Heart right ventricle (tissue), 16 donors: ENCODE results near the gene PNLIPRP1. TPM values are rescaled to one million over a fixed set of nuclear protein-coding genes. Genes with fewer than 3 reads are reported as not detected.

Experiments
- ATAC-seq, 8 donors: fragments of 200-7000 bp; cut with Tn5 transposase; one replicate each; pipeline ENCODE4 v1.9.1; 2020; ENCODE audit warnings: mild to moderate bottlenecking in 8 of 8, moderate library complexity in 8 of 8, moderate number of reproducible peaks in 1 of 8
- DNase-seq, 2 donors: peaks; one replicate each; pipeline ENCODE4 v3.0.0-alpha.2; 2020
- H3K27ac ChIP-seq, 10 donors: fragments of 200-600 bp; sonication (generic) in 2 of 10; one replicate each; pipeline versions ENCODE4 v1.5.0 to v1.8.0; 2020 to 2022; ENCODE audit warnings: mild to moderate bottlenecking in 3 of 10
- H3K27me3 ChIP-seq, 7 donors: fragments of 200-600 bp; one replicate each; pipeline ENCODE4 v1.8.0; 2021 to 2022; ENCODE audit warnings: mild to moderate bottlenecking in 2 of 7
- H3K36me3 ChIP-seq, 9 donors: fragments of 200-600 bp; sonication (generic) in 1 of 9; one replicate each; pipeline versions ENCODE4 v1.5.0 to v1.8.0; 2020 to 2022; ENCODE audit warnings: mild to moderate bottlenecking in 2 of 9
- H3K4me1 ChIP-seq, 9 donors: fragments of 200-600 bp; sonication (generic) in 1 of 9; one replicate each; pipeline versions ENCODE4 v1.5.0 to v1.8.0; 2020 to 2022; ENCODE audit warnings: mild to moderate bottlenecking in 4 of 9
- H3K4me3 ChIP-seq, 10 donors: fragments of 200-600 bp; sonication (generic) in 2 of 10; one replicate each; pipeline versions ENCODE4 v1.5.0 to v1.8.0; 2020 to 2022; ENCODE audit warnings: mild to moderate bottlenecking in 7 of 10, moderate library complexity in 2 of 10
- H3K9me3 ChIP-seq, 11 donors: fragments of 200-600 bp in 10 of 11; sonication (generic) in 2 of 11; one replicate each; pipeline versions ENCODE4 v1.5.0 to v1.8.0; 2013 to 2022; ENCODE audit warnings: mild to moderate bottlenecking in 2 of 11, control low read depth in 1 of 11, moderate library complexity in 1 of 11
- WGBS, 2 donors: extraction: QIAGEN DNeasy Blood & Tissue Kit; methylation state at CpG; one replicate each; pipeline ENCODE4 v1.1.7; 2013; ENCODE audit warnings: inconsistent platforms in 1 of 2; 5-methylcytosine and 5-hydroxymethylcytosine counted together
- intact Hi-C, 10 donors: fragments of 100-400 bp; cut with DNase I; formaldehyde crosslinking; loops; one replicate each; pipeline versions ENCODE4 v1.11.1 to v1.14.2; 2022
- polyA plus RNA-seq, 2 donors: library from polyadenylated mRNA; stranded (reverse); fragments of 200-250 nt; gene quantifications; one replicate each; pipeline ENCODE4 v1.2.3, GENCODE V29; 2013
- total RNA-seq, 10 donors: library from RNA; stranded (reverse); fragmentation: NEBNext Ultra II Directional in 3 of 10; extraction: Animal tissue kit (Norgen Biotek cat#: 25700) in 3 of 10; gene quantifications; one replicate each; pipeline versions ENCODE4 v1.2.1 to v1.2.4, GENCODE V29; 2021 to 2023
- TF ChIP-seq, protein P1 (sequence below), 9 donors: fragments of 200-600 bp; sonication (generic) in 2 of 9; IDR thresholded peaks; one replicate each; pipeline versions ENCODE4 v1.5.0 to v1.8.0; 2021 to 2022; ENCODE audit warnings: antibody characterized with exemption in 9 of 9, mild to moderate bottlenecking in 5 of 9, moderate library complexity in 1 of 9
- donor health status: Arrhythmogenic right ventricular cardiomyopathy.
- donor health status: ischemic (EF 13 %, LVEDD 7.1; RV severe dilation, severe dysfunction).
- donor health status: healthy with polysubstance abuse.
- donor health status: DM: no; HTN: yes; CAD: no.
- donor health status: DM: no; HTN: no; CAD: no.
- donor health status: ischemic (EF 25% LVEDD 6.9; RV normal size, moderate dysfunction).
- donor health status: ischemic (EF 25% LVEDD 5.7; RV mildly dilated, moderate dysfunction).
- donor health status: healthy.
- donor health status: DM: yes; HTN: yes; CAD: no.
- donor health status: Ischemic cardiomyopathy.
- donor health status: ischemic (EF 35%, LVEDD 5.7; RV mildly dilated, moderate dysfunction).
- donor health status: nonischemic (EF 11% LVEDD 7.7; RV severe dilation, severe dysfunction).
- donor health status: DM: yes; HTN: yes; CAD: no.
- donor health status: PGD.
- donor health status: ischemic (EF 29% LVEDD 5.4; RV normal size, mild dysfunction).
- donor health status: nonischemic (EF 23%, LVEDD 6.1; RV moderate dilation, normal function).

Gene PNLIPRP1
- total and polyA plus RNA-seq, 12 donors = 0.16 to 1.2 (median 0.64) TPM; not detected in 4

DNA sequence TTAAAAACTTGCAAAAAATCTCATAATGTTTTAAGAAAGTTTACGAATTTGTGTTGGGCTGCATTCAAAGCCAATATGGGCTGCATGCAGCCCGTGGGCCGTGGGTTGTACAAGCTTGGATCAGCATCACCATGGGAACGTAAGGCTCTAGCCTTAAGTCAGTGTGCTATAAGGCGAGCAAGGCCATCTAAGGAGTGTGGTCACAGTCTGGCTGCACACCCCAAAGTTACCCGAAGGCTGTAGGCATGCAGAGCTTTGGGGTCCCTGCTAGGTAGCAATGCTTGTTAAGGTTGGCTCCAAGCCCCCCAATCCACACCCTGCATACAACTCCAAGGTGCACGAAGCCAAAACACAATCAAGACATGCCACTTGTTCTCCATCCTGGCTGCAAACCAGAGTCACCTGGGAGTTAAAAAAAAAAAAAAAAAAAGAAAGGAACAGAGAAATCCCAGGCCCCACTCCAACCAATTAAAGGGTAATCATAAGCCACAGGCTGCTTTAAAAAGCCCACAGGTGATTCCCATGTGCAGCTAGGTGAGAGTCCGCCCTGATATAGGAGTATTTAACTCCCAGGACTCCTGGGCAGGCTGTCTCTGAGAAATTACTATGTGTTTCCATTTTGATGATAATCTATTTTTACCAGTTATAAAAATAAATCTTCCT is 21.5 kb downstream of the PNLIPRP1 start:
- Histone ChIP-seq H3K27me3 (peaks cover 0 to 36% (median 26%) of the 10 kb centered on the region in 7 donors), H3K9me3 (no peaks in the 10 kb centered on the region), H3K27ac (no peak overlapping the region), H3K4me1 (peaks cover 0 to 8% (median 0%) of the 10 kb centered on the region in 9 donors), H3K4me3 (no peak overlapping the region), H3K36me3 (no peaks in the 10 kb centered on the region)
- ATAC-seq (no peak), DNase-seq (no peak)
- 91% methylated on average over 8 of the region's 8 CpGs for WGBS, 2 donors
- TF ChIP-seq, protein P1, sequence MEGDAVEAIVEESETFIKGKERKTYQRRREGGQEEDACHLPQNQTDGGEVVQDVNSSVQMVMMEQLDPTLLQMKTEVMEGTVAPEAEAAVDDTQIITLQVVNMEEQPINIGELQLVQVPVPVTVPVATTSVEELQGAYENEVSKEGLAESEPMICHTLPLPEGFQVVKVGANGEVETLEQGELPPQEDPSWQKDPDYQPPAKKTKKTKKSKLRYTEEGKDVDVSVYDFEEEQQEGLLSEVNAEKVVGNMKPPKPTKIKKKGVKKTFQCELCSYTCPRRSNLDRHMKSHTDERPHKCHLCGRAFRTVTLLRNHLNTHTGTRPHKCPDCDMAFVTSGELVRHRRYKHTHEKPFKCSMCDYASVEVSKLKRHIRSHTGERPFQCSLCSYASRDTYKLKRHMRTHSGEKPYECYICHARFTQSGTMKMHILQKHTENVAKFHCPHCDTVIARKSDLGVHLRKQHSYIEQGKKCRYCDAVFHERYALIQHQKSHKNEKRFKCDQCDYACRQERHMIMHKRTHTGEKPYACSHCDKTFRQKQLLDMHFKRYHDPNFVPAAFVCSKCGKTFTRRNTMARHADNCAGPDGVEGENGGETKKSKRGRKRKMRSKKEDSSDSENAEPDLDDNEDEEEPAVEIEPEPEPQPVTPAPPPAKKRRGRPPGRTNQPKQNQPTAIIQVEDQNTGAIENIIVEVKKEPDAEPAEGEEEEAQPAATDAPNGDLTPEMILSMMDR (IDR thresholded peaks at IDR 0.05) = no peak
- intact Hi-C loops = no loop called here

DNA sequence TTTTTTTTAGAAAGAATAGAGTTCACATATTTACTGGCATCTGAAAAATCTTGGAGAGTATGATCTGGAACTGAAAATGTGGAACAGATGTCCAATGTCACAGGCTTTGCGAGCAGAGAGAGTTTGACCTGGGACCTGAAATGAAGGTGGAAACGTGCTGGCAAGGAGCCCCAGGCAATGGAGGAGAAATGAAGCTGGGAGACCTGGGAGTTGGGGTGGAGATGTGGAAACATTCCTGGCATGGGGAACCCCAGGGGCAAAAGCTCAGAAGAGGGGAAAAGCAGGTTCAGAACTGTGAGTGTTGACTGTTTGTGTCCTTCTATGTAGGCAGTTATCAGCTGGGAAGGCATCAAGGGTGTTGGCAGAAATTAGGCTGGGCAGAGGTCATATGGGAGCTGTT is 22.7 kb downstream of the PNLIPRP1 start:
- intact Hi-C loops = no loop called here
- no peaks in the 10 kb centered on the region for H3K36me3 ChIP-seq

DNA sequence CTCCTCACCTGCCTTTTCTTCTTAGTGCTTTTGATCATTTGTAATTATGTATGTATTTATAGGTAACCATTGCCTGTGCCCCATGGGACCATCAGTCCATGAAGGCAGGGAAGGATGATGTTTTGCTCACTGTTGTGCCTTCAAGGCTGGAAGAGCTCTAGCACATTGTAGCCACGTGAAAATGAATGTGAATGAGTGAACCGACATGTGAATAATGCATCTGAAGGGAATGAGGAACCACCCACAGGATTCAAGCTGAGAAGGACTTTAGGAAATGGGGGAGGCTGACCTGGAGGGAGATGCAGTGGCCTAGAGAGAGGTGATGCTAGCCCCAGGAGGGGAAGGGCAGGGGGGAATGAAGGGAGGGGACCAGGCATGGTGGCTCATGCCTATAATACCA is 24.0 kb downstream of the PNLIPRP1 start:
- no peak for ATAC-seq
- WGBS, 2 donors = 36% methylated on average over 2 of the region's 2 CpGs
- DNase-seq = no peak
- TF ChIP-seq, protein P1 (IDR thresholded peaks at IDR 0.05) = no peak
- peaks cover 0 to 3% (median 0%) of the 10 kb centered on the region in 11 donors for H3K9me3 ChIP-seq
- peaks cover 0 to under 1% (median 0%) of the 10 kb centered on the region in 9 donors for H3K4me1 ChIP-seq
- H3K4me3 ChIP-seq = no peak overlapping the region
- H3K27ac ChIP-seq = no peak overlapping the region
- H3K27me3 ChIP-seq = peaks cover 0 to 24% (median 12%) of the 10 kb centered on the region in 7 donors
- intact Hi-C loops = no loop called here
- no peaks in the 10 kb centered on the region for H3K36me3 ChIP-seq

More for the DNA sequence above, 22.7 kb downstream of the PNLIPRP1 start:
- Histone ChIP-seq H3K27me3 (peaks cover 0 to 35% (median 22%) of the 10 kb centered on the region in 7 donors), H3K4me3 (no peak overlapping the region), H3K27ac (no peak overlapping the region), H3K9me3 (no peaks in the 10 kb centered on the region), H3K4me1 (peaks cover 0 to 8% (median 0%) of the 10 kb centered on the region in 9 donors)
- WGBS, 2 donors = 77% methylated on average over 2 of the region's 2 CpGs
- DNase-seq (no peak), ATAC-seq (no peak)
- TF ChIP-seq, protein P1 (IDR thresholded peaks at IDR 0.05) = no peak

DNA sequence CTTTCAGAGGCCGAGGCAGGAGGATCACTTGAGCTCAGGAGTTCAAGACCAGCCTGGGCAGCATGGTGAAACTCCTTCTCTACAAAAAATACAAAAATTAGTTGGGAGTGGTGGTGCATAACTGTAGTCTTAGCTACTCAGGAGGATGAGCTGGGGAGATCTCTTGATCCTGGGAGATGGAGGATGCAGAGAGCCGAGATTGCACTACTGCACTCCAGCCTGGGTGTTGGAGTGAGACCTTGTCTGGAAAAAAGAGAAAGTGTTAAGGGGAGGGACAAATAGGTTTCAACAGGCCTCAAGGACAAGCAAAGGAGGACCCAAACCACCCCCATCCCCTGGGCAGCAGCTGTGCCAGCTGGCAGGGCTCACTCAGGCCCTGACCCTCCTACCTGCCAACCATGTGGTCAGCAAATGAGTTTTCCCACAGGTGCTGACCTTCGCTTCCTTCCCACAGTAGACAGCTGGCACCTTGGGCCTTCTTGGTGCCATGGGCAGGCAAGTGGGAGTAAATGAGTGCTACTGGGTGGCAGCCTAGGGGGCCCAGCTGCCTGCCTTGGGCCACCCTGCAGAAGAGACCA is 24.5 kb downstream of the PNLIPRP1 start:
- TF ChIP-seq, protein P1 (IDR thresholded peaks at IDR 0.05) = no peak
- H3K9me3 ChIP-seq = peaks cover 0 to 3% (median 0%) of the 10 kb centered on the region in 11 donors
- intact Hi-C loops = no loop called here
- no peak overlapping the region for H3K4me3 ChIP-seq
- ATAC-seq = no peak
- no peaks in the 10 kb centered on the region for H3K4me1 ChIP-seq
- WGBS, 2 donors = 87 to 93% methylated on average over 3 of the region's 3 CpGs
- DNase-seq = no peak
- peaks cover 0 to 19% (median 7%) of the 10 kb centered on the region in 7 donors for H3K27me3 ChIP-seq
- no peaks in the 10 kb centered on the region for H3K36me3 ChIP-seq
- H3K27ac ChIP-seq = no peak overlapping the region
